H9 (cell line): Measurements from ENCODE around the gene TFAP2E. TPM values are rescaled to one million over a fixed set of nuclear protein-coding genes. Genes with fewer than 3 reads are reported as not detected.

Experiments
- DNase-seq: peaks from one replicate; pipeline ENCODE4 v3.0.0-alpha.2; 2017
- H2AFZ ChIP-seq: one replicate; pipeline ENCODE4 v1.6.1; 2013; ENCODE audit warnings: mild to moderate bottlenecking, low read length, control low read depth, moderate library complexity
- H2AK5ac ChIP-seq: 2 replicates; pipeline ENCODE4 v1.6.1; 2013; ENCODE audit warnings: low read length, control low read depth, mixed read lengths; ENCODE audit not compliant: insufficient read length
- H2BK120ac ChIP-seq: one replicate; pipeline ENCODE4 v1.6.1; 2013; ENCODE audit warnings: low read depth, mild to moderate bottlenecking, low read length, control low read depth, inconsistent platforms; ENCODE audit not compliant: poor library complexity, severe bottlenecking
- H2BK12ac ChIP-seq: 2 replicates; pipeline ENCODE4 v1.6.1; 2013; ENCODE audit warnings: low read length, control low read depth, mixed read lengths, low read depth; ENCODE audit not compliant: insufficient read length
- H2BK15ac ChIP-seq: 2 replicates; pipeline ENCODE4 v1.6.1; 2013; ENCODE audit warnings: low read depth, low read length, control low read depth
- H2BK20ac ChIP-seq: one replicate; pipeline ENCODE4 v1.6.1; 2013; ENCODE audit warnings: low read depth, mild to moderate bottlenecking, low read length, control low read depth, inconsistent platforms; ENCODE audit not compliant: poor library complexity, severe bottlenecking
- H2BK5ac ChIP-seq: 2 replicates; pipeline ENCODE4 v1.6.1; 2013; ENCODE audit warnings: low read length, control low read depth, mixed read lengths; ENCODE audit not compliant: insufficient read length
- H3K14ac ChIP-seq: 2 replicates; pipeline ENCODE4 v1.6.1; 2013; ENCODE audit warnings: low read length, control low read depth; ENCODE audit not compliant: insufficient read depth
- H3K18ac ChIP-seq: 2 replicates; pipeline ENCODE4 v1.6.1; 2013; ENCODE audit warnings: low read depth, mild to moderate bottlenecking, mixed read lengths, low read length, control low read depth; ENCODE audit not compliant: insufficient read length
- H3K23ac ChIP-seq: 2 replicates; pipeline ENCODE4 v1.6.1; 2013; ENCODE audit warnings: low read length, control low read depth, mixed read lengths, low read depth; ENCODE audit not compliant: insufficient read length
- H3K23me2 ChIP-seq: 2 replicates; pipeline ENCODE4 v1.6.1; 2013; ENCODE audit warnings: low read depth, mild to moderate bottlenecking, mixed read lengths, low read length, control low read depth; ENCODE audit not compliant: insufficient read length, poor library complexity, severe bottlenecking
- H3K27ac ChIP-seq: 2 replicates; pipeline ENCODE4 v1.5.1; 2013; ENCODE audit warnings: low read length, control low read depth, mixed read lengths, low read depth; ENCODE audit not compliant: insufficient read length
- H3K27me3 ChIP-seq: 2 replicates; pipeline ENCODE4 v1.6.1; 2013; ENCODE audit warnings: low read length, control low read depth, inconsistent platforms; ENCODE audit not compliant: insufficient read depth
- H3K4ac ChIP-seq: 2 replicates; pipeline ENCODE4 v1.6.1; 2013; ENCODE audit warnings: low read depth, mild to moderate bottlenecking, control low read depth, inconsistent platforms, low read length, moderate library complexity
- H3K4me1 ChIP-seq: 2 replicates; pipeline ENCODE4 v1.6.1; 2013; ENCODE audit warnings: low read length, control low read depth, inconsistent platforms; ENCODE audit not compliant: insufficient read depth
- H3K4me2 ChIP-seq: 2 replicates; pipeline ENCODE4 v1.6.1; 2013; ENCODE audit warnings: low read length, control low read depth, mixed read lengths; ENCODE audit not compliant: insufficient read length, insufficient read depth
- H3K56ac ChIP-seq: 2 replicates; pipeline ENCODE4 v1.6.1; 2013; ENCODE audit warnings: low read depth, mild to moderate bottlenecking, mixed read lengths, low read length, control low read depth; ENCODE audit not compliant: insufficient read length
- H3K79me1 ChIP-seq: 2 replicates; pipeline ENCODE4 v1.6.1; 2013; ENCODE audit warnings: low read depth, mild to moderate bottlenecking, moderate library complexity, low read length, control low read depth, inconsistent platforms; ENCODE audit not compliant: insufficient read depth, poor library complexity, severe bottlenecking
- H3K79me2 ChIP-seq: 2 replicates; pipeline ENCODE4 v1.6.1; 2013; ENCODE audit warnings: low read length, control low read depth, inconsistent platforms; ENCODE audit not compliant: insufficient read depth
- H3K9ac ChIP-seq: 2 replicates; pipeline ENCODE4 v1.6.1; 2013; ENCODE audit warnings: low read length, control low read depth, mixed read lengths; ENCODE audit not compliant: insufficient read length; ENCODE audit errors: extremely low read depth
- H3K9me3 ChIP-seq: one replicate; pipeline ENCODE4 v1.6.1; 2013; ENCODE audit warnings: low read depth, low read length, inconsistent platforms; ENCODE audit not compliant: control insufficient read depth
- H3T11ph ChIP-seq: one replicate; pipeline ENCODE4 v1.6.1; 2013; ENCODE audit warnings: mild to moderate bottlenecking, low read length, control low read depth, inconsistent platforms
- H4K20me1 ChIP-seq: one replicate; pipeline ENCODE4 v1.6.1; 2013; ENCODE audit not compliant: control insufficient read depth, insufficient read length, insufficient read depth
- H4K5ac ChIP-seq: 2 replicates; pipeline ENCODE4 v1.6.1; 2013; ENCODE audit warnings: low read depth, mild to moderate bottlenecking, mixed read lengths, low read length, control low read depth; ENCODE audit not compliant: insufficient read length
- H4K8ac ChIP-seq: replicated peaks from 2 replicates; pipeline ENCODE4 v1.6.1; 2013; ENCODE audit warnings: low read length, control low read depth, mixed read lengths, low read depth; ENCODE audit not compliant: insufficient read length
- H4K91ac ChIP-seq: 2 replicates; pipeline ENCODE4 v1.6.1; 2013; ENCODE audit warnings: low read depth, mild to moderate bottlenecking, moderate library complexity, mixed read lengths, low read length, control low read depth; ENCODE audit not compliant: insufficient read length
- H3K27ac Mint-ChIP-seq, 3 experiments: 2 replicates in 2 of 3; 3 replicates in 1 of 3; pipeline ENCODE4 v1.8.0; 2020 to 2021; ENCODE audit warnings: mixed read lengths in 3 of 3, mild to moderate bottlenecking in 1 of 3, moderate library complexity in 1 of 3
- H3K27me3 Mint-ChIP-seq: 2 replicates; pipeline ENCODE4 v1.8.0; 2021; ENCODE audit warnings: low read depth, mild to moderate bottlenecking, moderate library complexity, mixed read lengths
- H3K36me3 Mint-ChIP-seq, 3 experiments: 2 replicates in 2 of 3; 3 replicates in 1 of 3; pipeline ENCODE4 v1.8.0; 2020 to 2021; ENCODE audit warnings: low read depth in 3 of 3, mixed read lengths in 3 of 3; ENCODE audit not compliant: insufficient read depth in 1 of 3
- H3K4me1 Mint-ChIP-seq, 2 experiments: 2 replicates each; pipeline ENCODE4 v1.8.0; 2020; ENCODE audit warnings: mixed read lengths in 2 of 2
- H3K4me3 Mint-ChIP-seq, 2 experiments: 2 replicates in 1 of 2; 3 replicates in 1 of 2; pipeline ENCODE4 v1.8.0; 2020 to 2021; ENCODE audit warnings: mild to moderate bottlenecking in 2 of 2, mixed read lengths in 2 of 2, moderate library complexity in 1 of 2
- H3K9me3 Mint-ChIP-seq, 2 experiments: 2 replicates in 1 of 2; 3 replicates in 1 of 2; pipeline ENCODE4 v1.8.0; 2020; ENCODE audit warnings: mild to moderate bottlenecking in 2 of 2, mixed read lengths in 2 of 2, moderate library complexity in 1 of 2
- WGBS: extraction: QIAGEN DNeasy Blood & Tissue Kit; methylation state at CpG from one replicate; pipeline ENCODE4 v1.1.7; 2013; ENCODE audit warnings: missing lambda C conversion rate, low lambda C conversion rate, mixed read lengths; ENCODE audit not compliant: insufficient read length; ENCODE audit errors: extremely low coverage; 5-methylcytosine and 5-hydroxymethylcytosine counted together
- total RNA-seq: library from RNA; stranded (reverse); gene quantifications from 2 replicates; pipeline ENCODE4 v1.2.1, GENCODE V29; 2021
- TF ChIP-seq, protein P1 (sequence below): fragments of 200-600 bp; sonication (generic); conservative IDR thresholded peaks from 3 replicates; pipeline ENCODE4 v1.8.0; 2021; ENCODE audit warnings: antibody characterized with exemption, mild to moderate bottlenecking

TFAP2E gene
- total RNA-seq, 1 experiment from 2014 or later: 0.70 TPM

DNA sequence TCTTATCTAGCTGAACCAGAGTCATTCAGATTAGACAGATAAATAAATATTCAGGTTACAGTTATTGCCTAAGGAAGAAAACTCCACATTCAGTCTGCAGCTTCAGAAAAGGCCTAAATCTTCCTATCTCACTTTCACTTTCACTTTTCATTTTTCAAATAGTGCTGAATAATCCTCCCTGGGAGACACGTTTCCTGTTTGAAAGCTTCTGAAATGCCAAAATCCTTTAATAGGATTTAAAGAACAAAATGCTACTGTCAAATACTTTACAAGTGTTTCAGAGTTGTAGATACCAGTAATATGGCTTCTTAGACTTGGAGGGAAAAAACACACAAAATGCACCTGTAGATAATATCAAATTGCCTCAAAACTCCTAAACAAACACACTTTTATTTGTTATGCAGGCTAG lies 64.3 kb downstream of the TFAP2E start:
- Histone ChIP-seq H3K4ac (no peak overlapping the region), H4K8ac (no peak overlapping the region), H3T11ph (no peak overlapping the region), H3K56ac (no peak overlapping the region), H3K23me2 (peaks cover 9% of the 10 kb centered on the region), H3K23ac (no peak overlapping the region), H2BK12ac (no peak overlapping the region), H2AFZ (no peak overlapping the region), H3K79me2 (peaks cover 24% of the 10 kb centered on the region; the same call in 1 of the 2 replicates), H3K27me3 (no peaks in the 10 kb centered on the region), H2AK5ac (no peak overlapping the region), H2BK20ac (no peak overlapping the region), H4K91ac (no peak overlapping the region), H3K9ac (no peak overlapping the region), H4K5ac (no peak overlapping the region), H3K14ac (no peak overlapping the region), H2BK15ac (no peak overlapping the region), H3K9me3 (no peaks in the 10 kb centered on the region), H3K18ac (no peak overlapping the region), H4K20me1 (no peaks in the 10 kb centered on the region), H3K27ac (no peak overlapping the region), H3K4me1 (peaks cover 2% of the 10 kb centered on the region; the same call in 1 of the 2 replicates), H2BK5ac (no peak overlapping the region), H3K79me1 (no peaks in the 10 kb centered on the region), H3K4me2 (no peak overlapping the region), H2BK120ac (no peak overlapping the region)
- TF ChIP-seq, protein P1, sequence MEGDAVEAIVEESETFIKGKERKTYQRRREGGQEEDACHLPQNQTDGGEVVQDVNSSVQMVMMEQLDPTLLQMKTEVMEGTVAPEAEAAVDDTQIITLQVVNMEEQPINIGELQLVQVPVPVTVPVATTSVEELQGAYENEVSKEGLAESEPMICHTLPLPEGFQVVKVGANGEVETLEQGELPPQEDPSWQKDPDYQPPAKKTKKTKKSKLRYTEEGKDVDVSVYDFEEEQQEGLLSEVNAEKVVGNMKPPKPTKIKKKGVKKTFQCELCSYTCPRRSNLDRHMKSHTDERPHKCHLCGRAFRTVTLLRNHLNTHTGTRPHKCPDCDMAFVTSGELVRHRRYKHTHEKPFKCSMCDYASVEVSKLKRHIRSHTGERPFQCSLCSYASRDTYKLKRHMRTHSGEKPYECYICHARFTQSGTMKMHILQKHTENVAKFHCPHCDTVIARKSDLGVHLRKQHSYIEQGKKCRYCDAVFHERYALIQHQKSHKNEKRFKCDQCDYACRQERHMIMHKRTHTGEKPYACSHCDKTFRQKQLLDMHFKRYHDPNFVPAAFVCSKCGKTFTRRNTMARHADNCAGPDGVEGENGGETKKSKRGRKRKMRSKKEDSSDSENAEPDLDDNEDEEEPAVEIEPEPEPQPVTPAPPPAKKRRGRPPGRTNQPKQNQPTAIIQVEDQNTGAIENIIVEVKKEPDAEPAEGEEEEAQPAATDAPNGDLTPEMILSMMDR: no peak
- H3K9me3 Mint-ChIP-seq: peaks cover 6 to 11% of the 10 kb centered on the region in 2 experiments
- peak overlapping the region; percentile 6 to 66; a peak in 4 of 5 replicates for H3K4me3 Mint-ChIP-seq
- DNase-seq: no peak
- peaks cover 17 to 20% of the 10 kb centered on the region in 2 experiments for H3K4me1 Mint-ChIP-seq
- peaks cover 13 to 44% (median 33%) of the 10 kb centered on the region in 3 experiments for H3K36me3 Mint-ChIP-seq
- H3K27me3 Mint-ChIP-seq: no peaks in the 10 kb centered on the region; the same call in 1 of the 2 replicates
- no CpG with 5 or more reads among the region's 1 CpG for WGBS
- peak overlapping the region in 2 of 3 experiments; percentile 84 to 85; a peak in 3 of 7 replicates for H3K27ac Mint-ChIP-seq
